Measurements from ENCODE around the gene ADCY2.

DNA sequence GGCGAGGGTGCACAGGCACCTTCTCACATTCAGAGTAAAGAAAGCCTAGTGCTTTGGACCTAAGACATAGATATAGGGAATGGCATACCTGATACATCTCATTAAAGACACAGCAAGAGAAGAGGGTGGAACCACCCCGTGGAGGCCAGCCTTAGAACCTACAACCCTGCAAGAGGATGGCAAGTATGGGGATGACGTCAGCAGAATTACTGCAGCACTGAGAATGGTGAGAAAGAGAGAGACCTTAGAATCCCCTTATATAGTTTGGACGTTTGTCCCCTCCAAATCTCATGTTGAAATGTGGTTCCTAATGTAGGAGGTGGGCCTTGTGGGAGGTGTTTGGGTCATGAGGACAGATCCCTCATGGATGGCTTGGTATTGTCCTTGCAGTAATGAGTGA lies 28.2 kb upstream of the ADCY2 start:
- TF ChIP-seq, protein P1, sequence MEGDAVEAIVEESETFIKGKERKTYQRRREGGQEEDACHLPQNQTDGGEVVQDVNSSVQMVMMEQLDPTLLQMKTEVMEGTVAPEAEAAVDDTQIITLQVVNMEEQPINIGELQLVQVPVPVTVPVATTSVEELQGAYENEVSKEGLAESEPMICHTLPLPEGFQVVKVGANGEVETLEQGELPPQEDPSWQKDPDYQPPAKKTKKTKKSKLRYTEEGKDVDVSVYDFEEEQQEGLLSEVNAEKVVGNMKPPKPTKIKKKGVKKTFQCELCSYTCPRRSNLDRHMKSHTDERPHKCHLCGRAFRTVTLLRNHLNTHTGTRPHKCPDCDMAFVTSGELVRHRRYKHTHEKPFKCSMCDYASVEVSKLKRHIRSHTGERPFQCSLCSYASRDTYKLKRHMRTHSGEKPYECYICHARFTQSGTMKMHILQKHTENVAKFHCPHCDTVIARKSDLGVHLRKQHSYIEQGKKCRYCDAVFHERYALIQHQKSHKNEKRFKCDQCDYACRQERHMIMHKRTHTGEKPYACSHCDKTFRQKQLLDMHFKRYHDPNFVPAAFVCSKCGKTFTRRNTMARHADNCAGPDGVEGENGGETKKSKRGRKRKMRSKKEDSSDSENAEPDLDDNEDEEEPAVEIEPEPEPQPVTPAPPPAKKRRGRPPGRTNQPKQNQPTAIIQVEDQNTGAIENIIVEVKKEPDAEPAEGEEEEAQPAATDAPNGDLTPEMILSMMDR (IDR thresholded peaks at IDR 0.05; ENCODE audit: low read depth, low read length) = no peak
- no peak for TF ChIP-seq EZH2phosphoT487 (IDR thresholded peaks at IDR 0.05; ENCODE audit: low read depth)

Measured in OCI-LY3 (cell line).